C4-2B (cell line): Measurements from ENCODE around the gene SLC38A1.

Source experiments
- CTCF ChIP-seq: fragments of 450-650 bp; conservative IDR thresholded peaks from 2 replicates; pipeline ENCODE4 v1.5.1; 2017; ENCODE audit warnings: mild to moderate bottlenecking
- ZFX ChIP-seq: fragments of 450-650 bp; IDR thresholded peaks from 2 replicates; pipeline ENCODE4 v1.6.1; 2017

- TF ChIP-seq CTCF (no peak), ZFX (no peak)
Measured at GRCh38 chr12:46233423-46233822, 35.4 kb downstream of the SLC38A1 start.
